Ramos (cell line): ENCODE data around the gene AP1S3.
"Not testable (repeated sequence)": the region's sequence is repeated elsewhere in the genome, so short reads cannot be mapped to it uniquely, and the experiment has no call there.

ENCODE experiments used
- in situ Hi-C: fragments of 300-500 bp; cut with MboI; formaldehyde crosslinking; loops from one replicate; pipeline ENCODE4 v1.14.3; 2022; ENCODE audit warnings: low sequenced_read_pairs; ENCODE audit not compliant: unreplicated experiment

The AP1S3 gene

DNA sequence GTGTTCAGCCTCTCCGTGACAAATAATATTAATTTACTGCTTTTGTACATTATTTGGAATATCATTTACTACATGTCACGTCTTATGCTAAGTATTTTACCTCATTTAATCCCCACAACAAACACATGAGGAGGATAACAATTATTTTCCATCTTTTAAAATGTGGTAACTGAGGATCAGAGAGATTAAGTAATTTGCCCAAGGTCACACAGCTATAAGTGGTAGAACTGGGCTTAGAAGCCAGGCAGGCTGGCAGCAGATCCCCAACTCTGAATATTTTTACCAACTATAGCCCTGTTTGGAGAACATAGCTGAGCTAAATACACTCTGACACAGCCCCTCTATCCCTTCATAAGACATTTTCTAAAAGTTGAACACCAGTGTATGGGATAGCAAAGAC is 24.1 kb downstream of the AP1S3 start:
- in situ Hi-C loops = no loop called here

DNA sequence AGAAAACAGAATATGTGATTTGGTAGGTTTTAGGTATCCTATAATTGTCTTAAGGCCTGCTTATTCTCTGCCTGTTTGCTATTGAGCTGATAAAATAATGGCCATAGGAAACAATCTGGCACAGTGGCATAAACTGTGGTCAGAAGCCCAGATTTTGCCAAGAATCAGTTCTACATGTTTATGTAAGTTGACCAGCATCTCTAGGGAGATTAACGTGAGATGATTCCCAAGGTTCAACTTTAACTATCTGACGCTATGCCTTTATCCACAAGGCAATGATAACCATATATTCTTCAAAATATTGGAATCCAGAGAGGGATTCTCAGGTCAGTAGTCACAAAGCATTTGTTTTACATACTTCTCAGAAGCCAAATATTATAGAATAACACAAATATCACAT is 25.6 kb downstream of the AP1S3 start:
- in situ Hi-C loops = no loop called here

GRCh38 chr2:223805008-223805407 is 32.4 kb downstream of the AP1S3 start:
- in situ Hi-C loops = no loop called here

DNA sequence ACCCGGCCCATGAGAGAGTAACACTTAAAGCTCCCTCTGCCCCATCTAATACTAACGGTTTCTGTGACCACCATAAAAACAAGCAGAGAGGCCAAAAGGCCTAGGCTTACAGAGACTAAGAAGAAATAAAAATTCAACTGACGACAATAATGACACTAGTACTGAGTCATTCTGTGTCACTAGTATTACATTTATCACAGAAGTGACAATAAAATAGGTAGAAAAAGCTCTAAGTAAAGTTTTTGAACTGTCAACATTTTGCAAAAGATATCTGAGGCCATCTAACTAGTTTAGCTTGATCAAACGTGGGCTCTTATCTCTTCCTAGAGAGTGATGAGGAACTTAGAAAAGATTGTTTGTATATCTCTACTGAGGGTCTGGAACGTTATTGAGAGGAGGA is 35.6 kb downstream of the AP1S3 start:
- in situ Hi-C loops = no loop called here

DNA sequence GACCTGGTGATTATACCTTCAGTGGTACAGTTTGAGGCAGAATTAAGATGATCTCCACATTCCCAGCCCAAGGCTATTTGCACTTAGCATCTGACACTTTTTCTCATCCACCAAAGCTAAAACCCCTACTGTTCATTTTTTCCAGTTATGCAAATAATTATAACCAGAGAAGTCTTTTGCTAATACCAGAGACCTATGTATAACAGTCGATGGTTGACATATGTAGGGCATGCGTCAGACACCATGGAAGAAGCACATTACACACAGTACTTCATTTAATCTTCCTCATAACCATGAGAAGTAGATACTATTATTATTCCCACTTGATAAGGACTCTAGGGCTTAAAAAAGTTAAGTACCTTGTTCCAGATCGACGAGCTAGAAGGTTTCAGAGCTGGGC is 36.5 kb downstream of the AP1S3 start:
- in situ Hi-C loops = no loop called here

DNA sequence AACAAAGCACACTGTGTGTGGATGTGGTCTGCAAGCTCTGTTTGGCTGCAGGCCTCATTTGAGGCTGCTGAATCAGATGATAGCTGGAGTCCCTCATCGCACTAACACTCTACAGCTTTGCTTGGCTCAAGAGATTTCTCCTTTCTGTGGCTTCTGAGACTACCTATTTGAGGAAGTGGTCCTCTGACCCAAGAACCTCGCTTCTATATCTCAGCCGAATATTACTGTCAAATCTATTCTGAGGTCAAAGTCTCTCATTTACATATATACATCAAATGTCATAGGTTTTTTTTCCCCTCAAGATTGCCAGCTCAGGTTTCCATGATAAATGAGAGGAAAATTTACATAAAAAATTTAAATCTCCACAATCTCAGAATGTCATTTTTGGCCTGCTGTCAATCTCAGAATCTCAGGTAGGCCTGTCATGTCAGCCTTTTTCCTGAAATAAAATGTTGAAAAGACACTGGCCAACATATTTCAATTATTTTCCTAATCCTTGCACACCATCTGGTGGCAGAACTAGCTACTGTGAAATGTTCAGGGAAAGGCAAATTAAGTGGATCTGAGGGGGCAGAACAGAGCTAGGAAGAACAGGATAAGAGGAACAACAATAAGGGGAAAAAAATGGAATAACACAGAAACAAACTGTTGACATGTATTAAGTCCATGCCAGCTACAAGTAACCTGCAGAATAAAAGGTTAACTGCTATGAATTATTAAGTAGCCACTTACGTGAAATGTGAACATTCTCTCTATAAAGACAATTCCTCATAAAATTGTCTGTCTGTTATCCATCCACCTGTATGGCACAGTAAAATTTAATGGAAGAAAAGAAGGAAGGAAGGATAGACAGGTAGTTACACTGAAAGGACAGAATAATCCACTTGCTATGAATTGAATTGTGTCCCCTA is 39.3 kb downstream of the AP1S3 start:
- in situ Hi-C loops = no loop called here

DNA sequence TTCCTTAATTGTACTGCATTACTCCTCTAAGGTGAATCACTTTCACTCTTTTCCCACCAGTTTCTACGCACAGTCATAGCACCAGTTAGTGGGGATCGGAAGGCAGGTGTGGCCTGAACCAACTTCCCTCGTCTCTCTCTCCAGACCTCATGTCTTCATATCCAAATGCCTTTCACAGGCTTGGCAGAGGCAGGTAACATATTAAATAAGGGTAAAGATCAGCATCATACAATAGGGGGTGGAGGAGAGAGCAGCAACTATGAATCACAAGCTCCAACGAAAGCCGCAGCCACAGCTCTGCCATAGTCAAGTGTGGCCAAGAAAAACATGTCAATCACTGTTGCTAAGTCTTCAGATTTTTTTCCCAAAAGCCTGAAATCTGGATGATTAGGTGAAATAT is 40.3 kb downstream of the AP1S3 start:
- in situ Hi-C loops = no loop called here

- in situ Hi-C loops = no loop called here
These were observed 48.0 kb downstream of the AP1S3 start for GRCh38 chr2:223789423-223789822.

GRCh38 chr2:223788826-223789225 is 48.6 kb downstream of the AP1S3 start:
- in situ Hi-C loops = no loop called here

- in situ Hi-C loops = not testable (repeated sequence)
These were observed 49.3 kb downstream of the AP1S3 start for GRCh38 chr2:223788106-223788505.

DNA sequence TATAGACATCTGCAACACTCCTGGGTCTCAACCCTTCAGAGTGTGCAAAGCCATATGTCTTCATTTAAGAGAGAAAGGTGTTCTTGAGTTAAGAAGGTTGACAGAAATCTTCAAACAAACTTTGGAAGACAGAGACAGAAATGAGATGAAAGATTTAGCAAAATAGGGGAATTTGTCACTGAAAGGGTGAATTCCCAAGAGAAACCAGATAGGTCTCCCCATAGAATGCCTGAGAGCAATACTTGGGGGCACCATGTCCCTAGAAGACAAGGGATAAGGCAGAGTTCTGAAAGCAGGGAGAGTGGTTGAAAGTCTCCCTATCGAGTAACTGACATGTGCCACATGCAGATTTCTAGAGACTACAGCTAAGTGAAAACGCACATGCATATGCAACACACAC is 50.0 kb downstream of the AP1S3 start:
- in situ Hi-C loops = no loop called here

GRCh38 chr2:223786943-223787342 is 50.4 kb downstream of the AP1S3 start:
- in situ Hi-C loops = no loop called here

GRCh38 chr2:223786236-223786635 is 51.1 kb downstream of the AP1S3 start:
- in situ Hi-C loops = no loop called here

- in situ Hi-C loops = no loop called here
These were observed 53.1 kb downstream of the AP1S3 start for GRCh38 chr2:223784221-223784772.

DNA sequence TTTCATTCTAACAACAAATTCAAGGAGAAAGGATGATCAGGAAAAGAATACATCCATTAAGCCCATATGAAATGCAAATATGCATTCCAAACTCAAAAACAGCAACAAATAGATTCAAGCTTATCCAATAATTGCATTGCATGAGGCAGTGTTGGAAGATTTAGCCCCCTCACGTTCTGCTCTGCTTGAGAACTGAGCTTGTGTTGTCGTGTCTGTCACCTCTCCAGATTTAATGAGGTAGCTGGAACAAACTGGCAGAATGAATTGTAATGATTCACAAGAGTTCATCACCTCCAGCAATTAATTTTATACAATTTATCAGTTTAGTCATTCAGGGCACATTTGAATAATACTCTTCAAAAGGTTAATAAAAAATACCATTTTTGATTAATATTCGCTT is 54.8 kb downstream of the AP1S3 start:
- in situ Hi-C loops = no loop called here

DNA sequence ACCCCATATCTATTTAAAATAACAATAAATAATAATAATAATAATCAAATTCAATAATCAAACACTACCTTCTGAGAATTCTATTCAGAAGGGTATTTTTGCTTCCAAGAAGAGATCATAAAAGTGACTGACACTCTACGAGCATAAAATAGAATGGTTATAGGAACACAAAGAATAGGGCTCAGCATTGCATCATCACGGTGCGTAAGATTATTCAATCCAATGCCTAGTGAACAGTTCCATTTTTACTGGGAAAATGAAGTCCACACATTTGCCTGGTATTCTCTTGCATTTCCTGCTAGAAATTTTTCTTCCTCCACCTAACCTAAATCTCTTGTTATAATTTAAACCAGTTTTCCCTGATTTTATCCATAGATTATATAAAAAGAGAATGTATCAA is 55.8 kb downstream of the AP1S3 start:
- in situ Hi-C loops = no loop called here

GRCh38 chr2:223779877-223780276 is 57.5 kb downstream of the AP1S3 start:
- in situ Hi-C loops = no loop called here

DNA sequence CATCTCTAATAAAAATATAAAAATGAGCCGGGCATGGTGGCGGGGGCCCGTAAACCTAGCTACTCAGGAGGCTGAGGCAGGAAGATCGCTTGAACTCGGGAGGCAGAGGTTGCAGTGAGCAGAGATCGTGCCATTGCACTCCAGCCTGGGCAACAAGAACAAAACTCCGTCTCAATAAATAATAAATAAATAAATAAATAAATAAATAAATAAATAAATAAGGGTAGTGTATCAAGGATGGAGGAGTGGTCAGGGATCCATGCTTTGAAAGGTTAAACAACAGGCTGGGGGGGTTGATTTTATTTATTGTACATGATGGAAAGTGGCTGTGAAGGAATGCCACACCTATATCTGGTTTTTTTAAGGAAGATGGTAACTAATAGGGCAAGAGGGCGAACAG is 63.2 kb downstream of the AP1S3 start:
- in situ Hi-C loops = no loop called here

- in situ Hi-C loops = no loop called here
These were observed 65.0 kb downstream of the AP1S3 start for GRCh38 chr2:223772363-223772762.

DNA sequence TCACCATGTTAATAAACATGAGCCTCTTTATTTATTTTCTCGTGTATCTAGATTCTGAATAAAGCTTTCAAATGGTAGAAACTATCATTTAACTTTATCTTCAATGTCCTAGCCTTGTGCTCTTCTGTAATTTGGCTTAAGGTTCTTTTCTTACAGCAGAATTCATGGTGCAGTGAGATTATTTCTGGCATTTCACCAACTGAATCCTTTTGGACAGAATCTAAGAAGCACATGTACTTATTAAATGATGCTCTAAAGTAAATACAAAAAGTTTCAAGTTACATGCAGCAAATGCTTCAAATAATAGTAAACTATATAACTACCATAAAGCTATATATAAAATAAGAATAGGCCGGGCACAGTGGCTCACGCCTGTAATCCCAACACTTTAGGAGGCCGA is 65.9 kb downstream of the AP1S3 start:
- in situ Hi-C loops = no loop called here

- in situ Hi-C loops = no loop called here
These were observed 69.2 kb downstream of the AP1S3 start for GRCh38 chr2:223768179-223768578.

GRCh38 chr2:223767341-223767740 is 70.0 kb downstream of the AP1S3 start:
- in situ Hi-C loops = no loop called here
